Measurements from ENCODE around the gene RPL22. TPM values are rescaled to one million over a fixed set of nuclear protein-coding genes. Genes with fewer than 3 reads are reported as not detected.
A peak's percentile ranks its signal among the peaks of the same experiment; 100 is the strongest.

The RPL22 gene
- total and polyA plus RNA-seq, 12 donors = 223 to 639 (median 277) TPM

DNA sequence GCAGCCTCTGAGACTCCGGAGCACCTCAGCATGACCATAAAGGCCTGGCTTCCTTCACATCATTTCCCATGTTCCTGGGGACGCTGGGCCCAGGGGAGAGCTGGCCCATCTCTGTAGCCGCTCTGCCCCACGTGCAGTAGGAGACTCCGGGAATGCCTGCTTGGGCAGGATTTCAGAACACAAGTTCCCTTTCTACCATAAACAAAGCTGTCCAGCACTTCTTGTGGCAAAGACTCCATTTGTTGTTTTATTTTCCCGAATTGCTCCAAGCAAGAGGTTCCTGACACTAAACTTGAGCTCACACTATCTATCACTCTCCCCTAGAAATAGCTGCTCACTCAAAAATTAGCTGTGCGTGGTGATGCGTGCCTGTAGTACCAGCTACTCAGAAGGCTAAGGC is 41.2 kb downstream of the RPL22 start:
- H3K4me1 ChIP-seq = peaks cover 0 to 7% (median 0%) of the 10 kb centered on the region in 9 donors
- TF ChIP-seq, protein P1, sequence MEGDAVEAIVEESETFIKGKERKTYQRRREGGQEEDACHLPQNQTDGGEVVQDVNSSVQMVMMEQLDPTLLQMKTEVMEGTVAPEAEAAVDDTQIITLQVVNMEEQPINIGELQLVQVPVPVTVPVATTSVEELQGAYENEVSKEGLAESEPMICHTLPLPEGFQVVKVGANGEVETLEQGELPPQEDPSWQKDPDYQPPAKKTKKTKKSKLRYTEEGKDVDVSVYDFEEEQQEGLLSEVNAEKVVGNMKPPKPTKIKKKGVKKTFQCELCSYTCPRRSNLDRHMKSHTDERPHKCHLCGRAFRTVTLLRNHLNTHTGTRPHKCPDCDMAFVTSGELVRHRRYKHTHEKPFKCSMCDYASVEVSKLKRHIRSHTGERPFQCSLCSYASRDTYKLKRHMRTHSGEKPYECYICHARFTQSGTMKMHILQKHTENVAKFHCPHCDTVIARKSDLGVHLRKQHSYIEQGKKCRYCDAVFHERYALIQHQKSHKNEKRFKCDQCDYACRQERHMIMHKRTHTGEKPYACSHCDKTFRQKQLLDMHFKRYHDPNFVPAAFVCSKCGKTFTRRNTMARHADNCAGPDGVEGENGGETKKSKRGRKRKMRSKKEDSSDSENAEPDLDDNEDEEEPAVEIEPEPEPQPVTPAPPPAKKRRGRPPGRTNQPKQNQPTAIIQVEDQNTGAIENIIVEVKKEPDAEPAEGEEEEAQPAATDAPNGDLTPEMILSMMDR (IDR thresholded peaks at IDR 0.05) = no peak
- H3K9me3 ChIP-seq = no peaks in the 10 kb centered on the region
- no peak for DNase-seq
- H3K4me3 ChIP-seq = no peak overlapping the region
- 73 to 80% methylated on average over 8 of the region's 8 CpGs for WGBS, 2 donors
- intact Hi-C loops (cut with DNase I) = loop anchor here in 2 of 10 donors (10.0 kb wide), 2 partner anchors 53 to 497 kb away; no protein-coding TSS in a partner anchor
- no peak overlapping the region for H3K27ac ChIP-seq
- no peaks in the 10 kb centered on the region for H3K36me3 ChIP-seq
- no peak for ATAC-seq
- H3K27me3 ChIP-seq = peaks cover 0 to 44% (median 30%) of the 10 kb centered on the region in 7 donors

DNA sequence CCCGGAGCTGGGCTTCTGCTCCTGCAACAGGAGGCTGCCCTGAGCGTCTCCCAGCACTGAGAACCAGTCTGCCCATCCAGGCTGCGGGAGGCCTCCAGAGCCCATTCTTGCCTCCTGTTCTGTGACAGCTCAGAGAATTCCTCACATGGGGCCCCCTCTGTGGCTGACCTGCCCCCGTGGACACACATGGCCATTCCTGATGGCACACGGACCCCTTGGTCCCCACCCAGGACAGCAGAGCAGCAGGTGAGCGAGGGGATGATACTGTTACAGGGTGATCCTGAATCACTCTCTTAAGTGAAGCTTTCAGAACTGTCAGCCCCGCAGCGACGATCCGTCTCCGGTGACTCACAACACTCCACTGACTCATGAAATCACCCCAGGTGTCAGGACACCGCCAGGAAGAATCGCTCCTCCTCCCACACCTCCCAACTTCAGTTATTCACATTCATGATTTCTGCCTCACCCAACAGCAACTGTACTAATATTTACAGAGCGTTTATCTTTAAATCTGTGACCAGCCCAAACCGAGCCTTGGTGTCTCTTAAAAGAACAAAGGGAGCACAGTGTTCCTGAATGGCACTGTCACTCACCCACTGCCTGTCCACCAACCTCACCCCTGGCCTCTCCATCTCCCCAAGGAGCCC is 41.7 kb downstream of the RPL22 start:
- ATAC-seq (no peak), DNase-seq (no peak)
- Histone ChIP-seq H3K4me3 (no peak overlapping the region), H3K4me1 (peaks cover 0 to 7% (median 0%) of the 10 kb centered on the region in 9 donors), H3K27me3 (peaks cover 0 to 41% (median 25%) of the 10 kb centered on the region in 7 donors), H3K27ac (no peak overlapping the region), H3K36me3 (no peaks in the 10 kb centered on the region), H3K9me3 (no peaks in the 10 kb centered on the region)
- WGBS, 2 donors = 64 to 71% methylated on average over 15 of the region's 15 CpGs
- TF ChIP-seq, protein P1 (IDR thresholded peaks at IDR 0.05) = no peak
- intact Hi-C loops (cut with DNase I) = loop anchor here in 2 of 10 donors (10.0 kb wide), 2 partner anchors 53 to 497 kb away; no protein-coding TSS in a partner anchor

DNA sequence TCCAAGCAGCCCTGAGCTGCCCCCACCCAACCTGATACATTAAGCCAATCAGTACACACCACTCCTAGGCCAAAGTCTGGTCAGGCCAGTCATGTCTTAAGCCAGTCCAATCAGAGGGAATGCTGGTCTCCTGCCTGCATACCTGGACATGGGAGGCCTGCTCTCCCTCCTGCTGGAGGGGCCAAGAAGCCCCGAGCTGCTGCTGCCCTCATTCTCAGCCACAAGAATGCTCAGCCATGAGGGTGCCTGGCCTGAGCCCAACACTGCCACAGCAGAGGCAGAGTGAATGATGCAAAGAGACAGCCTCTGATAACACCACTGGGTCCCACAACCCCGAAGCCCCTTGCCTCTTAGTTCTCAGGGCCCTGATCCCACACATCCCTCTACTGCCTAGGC is 42.3 kb downstream of the RPL22 start:
- Histone ChIP-seq H3K36me3 (no peaks in the 10 kb centered on the region), H3K27me3 (peaks cover 0 to 36% (median 21%) of the 10 kb centered on the region in 7 donors), H3K4me1 (peaks cover 0 to 7% (median 0%) of the 10 kb centered on the region in 9 donors), H3K9me3 (no peaks in the 10 kb centered on the region), H3K27ac (no peak overlapping the region), H3K4me3 (no peak overlapping the region)
- TF ChIP-seq, protein P1 (IDR thresholded peaks at IDR 0.05) = no peak
- WGBS, 2 donors = 55 to 74% methylated on average over 2 of the region's 2 CpGs
- intact Hi-C loops (cut with DNase I) = loop anchor here in 2 of 10 donors (10.0 kb wide), 2 partner anchors 52 to 498 kb away; no protein-coding TSS in a partner anchor
- ATAC-seq (no peak), DNase-seq (no peak)

DNA sequence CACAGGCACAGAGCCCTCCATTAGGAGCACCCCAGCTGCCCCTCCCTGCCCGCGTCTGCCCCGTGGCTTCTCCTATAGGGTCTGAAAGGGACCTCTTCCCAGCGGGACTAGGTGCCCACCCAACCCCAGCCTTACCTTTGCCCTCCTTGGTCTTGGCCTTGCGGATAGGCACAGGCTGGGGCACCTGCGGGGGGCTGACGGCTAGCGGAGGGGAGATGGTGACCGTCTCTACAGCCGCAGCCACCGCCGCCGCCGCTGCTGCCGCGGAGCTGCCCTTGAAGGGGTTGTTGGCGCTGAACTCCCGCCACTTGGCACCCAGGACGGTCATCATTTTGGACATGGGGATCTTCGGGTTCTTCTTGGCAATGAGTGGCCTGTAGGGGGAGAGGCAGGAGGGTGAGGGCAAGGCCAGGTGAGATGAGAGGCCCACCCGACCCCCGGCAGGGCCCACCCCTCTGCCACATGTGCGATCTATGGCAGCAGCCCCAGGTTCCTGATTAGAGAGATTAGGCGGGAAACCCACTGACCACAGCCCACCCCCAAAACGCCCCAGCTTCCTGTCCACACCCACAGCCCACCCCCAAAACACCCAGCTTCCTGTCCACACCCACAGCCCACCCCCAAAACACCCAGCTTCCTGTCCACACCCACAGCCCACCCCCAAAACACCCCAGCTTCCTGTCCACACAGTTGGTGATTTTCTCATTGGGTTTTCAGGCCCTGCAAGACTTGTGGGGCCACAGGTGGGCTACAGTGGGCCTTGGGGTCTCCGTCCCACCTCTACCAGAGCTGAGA is 44.7 kb downstream of the RPL22 start:
- WGBS, 2 donors = 81 to 85% methylated on average over 26 of the region's 26 CpGs

More for the DNA sequence above, 44.7 kb downstream of the RPL22 start:
- H3K4me3 ChIP-seq = no peak overlapping the region
- intact Hi-C loops (cut with DNase I) = loop anchor here in 2 of 10 donors (10.0 kb wide), 2 partner anchors 50 to 500 kb away; no protein-coding TSS in a partner anchor
- H3K36me3 ChIP-seq = no peaks in the 10 kb centered on the region
- peaks cover 0 to 22% (median 6%) of the 10 kb centered on the region in 7 donors for H3K27me3 ChIP-seq
- DNase-seq (no peak), ATAC-seq (peak in 1 of 8 donors; percentile 12)
- TF ChIP-seq, protein P1 (IDR thresholded peaks at IDR 0.05) = no peak
- no peak overlapping the region for H3K27ac ChIP-seq
- H3K4me1 ChIP-seq = no peaks in the 10 kb centered on the region
- H3K9me3 ChIP-seq = no peaks in the 10 kb centered on the region
